Renal cortical epithelial cell (primary cell): ENCODE results near the gene CEACAM18. TPM values are rescaled to one million over a fixed set of nuclear protein-coding genes. Genes with fewer than 3 reads are reported as not detected.
A peak's percentile ranks its signal among the peaks of the same experiment; 100 is the strongest.
"Not testable (repeated sequence)": the region's sequence is repeated elsewhere in the genome, so short reads cannot be mapped to it uniquely, and the experiment has no call there.

Experiments
- DNase-seq: peaks from one replicate; pipeline ENCODE4 v3.0.0-alpha.2; 2011; ENCODE audit warnings: low read depth
- total RNA-seq: library from RNA; depleted of rRNA; stranded (reverse); fragments of >200 nt; gene quantifications from 2 replicates; pipeline ENCODE4 v1.2.3, GENCODE V29; 2014

Gene CEACAM18
- total RNA-seq, 1 donor from 2014 or later: not detected

- no peak for DNase-seq
Measured at GRCh38 chr19:51493776-51494175, 15.4 kb downstream of the CEACAM18 start.

GRCh38 chr19:51497666-51498065 lies 19.3 kb downstream of the CEACAM18 start:
- no peak for DNase-seq

- not testable (repeated sequence) for DNase-seq
Measured at GRCh38 chr19:51500931-51501330, 22.6 kb downstream of the CEACAM18 start.

GRCh38 chr19:51501594-51502263 lies 23.4 kb downstream of the CEACAM18 start, which contains the start of gene SIGLEC12:
SIGLEC12 (minus strand) TSS chr19:51501800; CDS start chr19:51501733, 67 bp downstream.
- DNase-seq: no peak

- DNase-seq: no peak
Measured at GRCh38 chr19:51503286-51503817, 25.0 kb downstream of the CEACAM18 start.

- DNase-seq: no peak
Measured at GRCh38 chr19:51503896-51504295, 25.6 kb downstream of the CEACAM18 start.

- DNase-seq: no peak
Measured at GRCh38 chr19:51505904-51506303, 27.6 kb downstream of the CEACAM18 start.

- no peak for DNase-seq
Measured at GRCh38 chr19:51507192-51507591, 28.9 kb downstream of the CEACAM18 start.

- no peak for DNase-seq
Measured at GRCh38 chr19:51507640-51508058, 29.3 kb downstream of the CEACAM18 start.

GRCh38 chr19:51508059-51508733 lies 29.9 kb downstream of the CEACAM18 start:
- DNase-seq: no peak

- no peak for DNase-seq
Measured at GRCh38 chr19:51509823-51510660, 31.7 kb downstream of the CEACAM18 start.

GRCh38 chr19:51511353-51511752 lies 33.0 kb downstream of the CEACAM18 start:
- no peak for DNase-seq

GRCh38 chr19:51513968-51514367 lies 35.6 kb downstream of the CEACAM18 start:
- DNase-seq: no peak

GRCh38 chr19:51514866-51515481 lies 36.6 kb downstream of the CEACAM18 start:
- peak; percentile 40 for DNase-seq

- no peak for DNase-seq
Measured at GRCh38 chr19:51520728-51521127, 42.4 kb downstream of the CEACAM18 start.

- DNase-seq: no peak
Measured at GRCh38 chr19:51521357-51521756, 43.0 kb downstream of the CEACAM18 start.

GRCh38 chr19:51521781-51522180 lies 43.4 kb downstream of the CEACAM18 start:
- DNase-seq: no peak

- DNase-seq: no peak
Measured at GRCh38 chr19:51524666-51525264, 46.4 kb downstream of the CEACAM18 start.

GRCh38 chr19:51525651-51526050 lies 47.3 kb downstream of the CEACAM18 start:
- DNase-seq: no peak

- no peak for DNase-seq
Measured at GRCh38 chr19:51529301-51529700, 51.0 kb downstream of the CEACAM18 start.

GRCh38 chr19:51530616-51531015 lies 52.3 kb downstream of the CEACAM18 start:
- DNase-seq: no peak
